HG02970 (cell line): ENCODE results near the gene NTN5.

Experiments
- ATAC-seq: cut with Tn5 transposase; IDR thresholded peaks from one replicate; pipeline ENCODE4 v1.9.1; 2021; ENCODE audit warnings: mild to moderate bottlenecking, moderate library complexity, moderate number of reproducible peaks; ENCODE audit not compliant: unreplicated experiment, low FRiP score

The NTN5 gene

DNA sequence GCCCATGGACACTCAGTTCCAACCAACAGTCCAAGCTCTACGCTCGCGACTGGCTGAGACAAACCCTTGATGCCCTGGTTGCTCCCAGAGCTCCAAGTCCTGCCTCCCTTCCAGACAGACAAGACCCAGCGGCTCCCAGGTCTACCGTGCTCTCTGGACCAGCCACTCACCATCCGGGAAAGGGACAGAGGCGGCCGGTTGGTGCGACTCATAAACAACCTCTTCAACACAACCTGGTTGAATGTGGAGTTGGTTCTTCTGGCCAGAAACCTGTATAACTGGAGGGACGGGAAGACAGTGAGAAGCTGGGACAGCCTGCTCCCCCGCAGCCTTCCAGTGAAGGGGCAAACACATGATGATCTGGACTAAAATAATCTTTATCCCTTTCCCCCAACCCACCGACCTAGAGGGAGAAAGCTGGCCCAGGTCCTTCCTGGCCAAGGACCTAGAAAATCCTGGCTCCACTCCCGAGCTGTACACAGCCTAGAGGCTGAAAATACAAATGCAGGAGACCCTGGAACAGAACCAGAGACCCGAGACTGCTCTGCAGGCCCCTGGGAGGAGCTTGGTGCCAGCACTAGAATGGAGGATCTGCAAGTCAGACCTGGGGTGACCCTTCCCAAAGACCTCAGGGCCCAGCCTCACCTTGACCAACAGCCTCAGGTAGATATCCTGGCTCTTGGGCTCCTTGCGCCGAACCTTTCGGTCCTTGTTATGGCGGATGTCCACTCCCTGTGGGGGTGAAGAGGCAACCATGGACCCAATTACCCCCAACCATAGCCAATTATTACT is 55.5 kb downstream of the NTN5 start:
- no peak for ATAC-seq

DNA sequence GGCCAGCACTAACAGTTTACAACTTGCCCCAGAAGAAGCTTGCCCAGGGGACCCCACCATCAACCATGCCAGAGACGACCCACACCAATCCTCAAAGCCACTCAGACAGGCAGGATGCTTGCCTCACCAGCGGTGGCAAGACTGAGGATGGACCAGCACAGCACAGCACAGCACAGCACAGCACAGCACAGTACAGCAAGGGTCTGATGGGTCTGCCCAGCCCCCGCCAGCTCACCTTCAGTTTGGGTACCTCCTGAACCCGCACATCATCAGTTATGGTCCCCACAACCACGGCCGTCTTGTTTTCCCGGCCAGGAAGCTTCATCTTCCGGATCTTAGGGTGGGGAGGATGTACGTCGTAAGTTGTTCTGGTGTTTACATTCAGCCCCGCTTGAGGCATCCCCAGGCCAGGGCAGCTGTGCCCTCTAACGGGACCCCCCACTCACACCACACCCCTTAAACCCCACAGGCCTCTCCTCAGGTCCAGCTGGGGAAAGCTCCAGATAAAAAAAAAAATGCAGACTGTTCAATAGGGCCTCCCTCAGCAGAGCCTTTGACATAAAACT is 56.2 kb downstream of the NTN5 start:
- no peak for ATAC-seq

DNA sequence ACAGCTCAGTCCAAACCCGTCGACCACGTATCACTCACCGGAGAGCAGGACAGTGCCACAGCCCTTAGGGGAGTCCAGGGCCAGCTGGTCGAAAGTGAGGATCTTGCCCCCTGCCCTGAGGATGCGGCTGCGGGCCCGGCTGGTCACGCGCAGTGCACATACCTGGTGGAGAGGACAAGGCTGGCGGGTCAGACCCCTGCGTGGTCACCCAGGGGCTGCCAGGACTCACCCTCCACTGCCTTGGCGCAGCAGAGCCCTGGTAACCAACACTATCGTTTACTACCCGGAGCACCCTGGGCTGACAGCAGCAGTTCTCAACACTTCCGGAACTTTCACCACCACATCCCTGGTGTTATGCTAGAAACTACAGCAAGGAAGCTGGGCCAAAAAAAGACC is 56.8 kb downstream of the NTN5 start:
- ATAC-seq = no peak

DNA sequence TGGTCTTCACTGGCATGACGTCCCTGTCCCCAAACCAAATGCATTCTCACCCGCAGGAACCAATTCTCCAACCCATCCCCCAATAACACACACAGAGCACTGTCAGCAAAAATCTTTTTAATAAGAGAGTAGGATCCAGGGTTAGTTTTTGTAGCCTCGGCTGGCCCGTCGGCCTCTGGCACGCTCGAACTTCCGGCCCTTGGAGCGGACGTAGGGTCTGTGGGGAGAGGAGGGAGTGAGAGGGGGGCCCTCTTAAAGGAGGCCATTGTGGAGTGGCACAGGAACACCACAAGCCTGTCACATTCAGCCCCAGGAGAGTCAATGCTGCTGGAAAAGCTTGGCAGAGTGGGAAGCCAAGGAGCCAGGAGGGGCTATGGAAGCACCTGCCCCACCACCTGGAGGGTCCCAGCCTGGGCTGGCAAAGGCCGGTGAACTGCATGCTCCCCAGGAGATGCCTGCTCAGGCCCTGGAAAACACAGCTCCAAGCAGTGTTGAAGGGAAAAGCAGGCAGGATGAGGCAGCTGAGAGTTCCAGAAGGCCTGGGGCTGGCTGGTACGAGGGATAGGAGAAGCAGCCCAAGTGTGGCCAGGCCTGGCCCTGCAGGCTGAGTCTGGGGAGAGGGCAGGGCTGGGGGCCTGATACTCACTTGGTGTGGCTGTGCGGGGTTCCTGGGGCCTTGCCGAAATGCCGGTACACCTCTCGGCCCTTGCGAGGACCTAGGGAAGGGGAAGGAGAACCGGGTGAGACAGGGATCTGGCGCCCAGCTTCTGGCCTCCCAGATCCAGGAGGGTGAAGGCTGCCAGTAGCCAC is 57.4 kb downstream of the NTN5 start:
- ATAC-seq = no peak

DNA sequence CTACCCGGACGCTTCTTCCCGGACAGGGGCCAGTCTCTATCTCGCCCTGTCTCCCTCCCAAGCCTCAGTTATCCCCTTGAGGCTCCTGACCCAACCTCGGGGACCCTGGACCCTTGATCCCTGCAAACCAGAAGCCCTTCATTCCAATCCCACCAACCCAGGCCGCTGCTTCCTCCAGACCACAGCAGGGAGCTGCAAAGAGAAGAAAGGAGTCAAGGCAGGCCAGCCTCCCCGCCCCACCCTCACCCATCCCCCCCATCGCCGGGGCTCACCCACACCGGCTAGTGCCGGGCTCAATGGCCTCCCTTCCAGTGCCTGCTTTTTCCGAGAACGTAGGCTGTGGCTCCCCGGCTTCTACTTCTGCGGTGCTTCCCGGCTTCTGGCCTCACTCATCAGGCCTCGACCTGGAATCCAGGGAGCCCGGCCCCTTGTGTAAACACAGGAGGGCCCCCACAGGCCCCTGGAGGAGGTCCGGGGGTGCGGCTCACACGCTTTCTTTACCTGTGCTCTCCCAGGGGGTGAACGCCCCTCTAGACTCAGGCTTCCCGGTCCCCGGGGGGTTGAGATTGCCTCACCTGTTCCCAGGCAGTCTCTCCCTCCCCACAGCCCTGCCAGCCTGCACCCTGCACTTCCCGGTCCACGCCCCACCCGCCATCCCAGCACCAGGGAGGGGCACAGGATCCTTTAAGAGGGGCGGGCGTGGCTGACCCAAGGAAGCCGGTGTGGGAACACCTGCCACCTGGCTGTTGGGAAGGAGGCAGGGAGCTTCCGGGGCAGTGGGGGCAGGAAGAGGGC is 58.2 kb downstream of the NTN5 start, which contains the start of gene FAM83E:
Gene FAM83E, minus strand, starts transcription at position 641 of the 795 bp plus-strand sequence. CDS start 1,704 bp downstream, outside the sequence.
- no peak for ATAC-seq

DNA sequence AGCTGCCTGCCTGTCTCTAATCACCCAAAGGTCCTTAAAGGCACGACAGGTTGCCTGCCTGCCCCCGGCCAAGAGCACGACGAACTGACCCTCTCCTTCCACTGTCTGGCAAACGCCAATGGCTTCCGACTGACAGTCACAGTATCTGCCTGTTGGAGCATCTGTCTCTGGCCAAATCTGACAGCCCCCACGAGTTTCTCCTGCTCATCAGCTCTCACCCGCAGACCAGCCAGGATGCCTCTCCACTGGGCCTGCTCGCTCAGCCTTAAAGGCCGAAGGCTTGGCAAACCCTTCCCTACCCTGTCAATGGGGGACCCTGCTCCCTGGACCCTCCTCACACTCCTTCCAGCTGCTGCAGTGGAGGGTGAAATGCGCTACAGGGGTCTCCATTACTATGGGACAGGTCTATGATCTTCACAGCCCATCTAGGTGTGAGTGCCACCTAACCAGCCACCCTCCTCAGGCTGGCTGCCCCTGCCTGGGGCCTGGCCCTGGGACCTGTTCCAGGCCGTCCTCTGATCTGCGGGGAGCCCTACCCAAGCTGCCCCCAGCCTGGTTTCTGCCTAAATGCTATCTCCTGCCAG is 58.9 kb downstream of the NTN5 start:
- ATAC-seq = no peak

DNA sequence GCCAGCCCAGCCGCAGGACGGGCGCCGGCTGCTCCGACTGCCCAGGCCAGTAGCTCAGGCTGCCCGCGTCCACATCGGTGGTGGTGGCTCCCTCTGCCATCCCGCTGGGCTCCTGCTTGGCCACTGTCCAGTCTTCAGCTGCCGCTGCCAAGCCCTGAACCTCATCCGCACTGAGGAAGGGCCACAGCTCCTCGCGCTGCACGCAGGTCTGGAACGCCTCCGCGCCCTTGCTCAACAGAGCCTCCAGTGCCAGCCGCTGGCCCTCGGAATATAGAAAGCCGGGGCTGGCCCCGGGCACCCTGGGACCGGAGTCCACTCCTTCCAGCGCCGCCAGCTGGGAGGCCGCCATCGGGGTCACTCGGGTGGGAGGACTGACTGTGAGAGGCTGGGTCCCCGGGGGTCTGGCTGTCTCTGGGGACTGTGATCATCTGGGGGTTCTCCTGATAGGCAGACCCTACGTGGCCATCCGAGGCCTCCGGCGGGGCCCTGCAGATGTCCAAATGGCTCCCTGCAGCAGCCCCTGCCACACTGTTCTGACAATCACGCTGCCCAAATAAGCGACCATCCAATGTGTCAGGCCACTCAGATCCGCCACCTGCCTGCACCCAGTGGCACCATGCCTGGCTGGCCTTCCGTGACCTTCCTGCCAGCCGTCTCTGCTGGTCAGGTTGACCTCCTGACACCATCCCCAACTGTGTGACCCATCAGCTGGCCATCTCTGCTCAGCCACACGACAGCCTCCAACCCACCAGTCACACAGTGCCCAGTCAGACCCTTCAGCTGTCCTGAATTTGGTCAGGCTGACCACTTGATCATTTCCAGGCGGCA is 59.6 kb downstream of the NTN5 start:
- ATAC-seq = no peak

DNA sequence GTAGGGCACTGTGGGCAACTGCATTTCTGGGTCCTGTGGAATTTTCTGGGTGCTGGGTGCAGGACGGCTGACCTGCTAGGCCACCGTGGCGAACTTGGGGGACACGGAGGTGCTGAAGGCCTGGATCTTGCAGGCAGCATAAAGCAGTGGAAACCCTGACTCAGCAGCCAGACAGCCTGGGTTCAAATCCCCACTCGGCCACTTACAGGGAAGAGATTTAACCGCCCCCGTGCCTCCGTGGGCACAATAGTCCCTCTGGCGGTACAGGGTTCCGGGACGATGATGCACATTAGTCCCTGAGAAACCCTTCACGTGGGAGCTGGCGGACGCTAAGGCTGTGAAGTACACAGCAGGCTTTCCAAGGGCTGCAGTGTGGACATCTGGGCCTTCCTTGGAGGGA is 60.9 kb downstream of the NTN5 start:
- no peak for ATAC-seq
